GM18868 (cell line): ENCODE measurements around the gene KIF12.
"Not testable (repeated sequence)": the region's sequence is repeated elsewhere in the genome, so short reads cannot be mapped to it uniquely, and the experiment has no call there.

Source experiments
- ATAC-seq: cut with Tn5 transposase; IDR thresholded peaks from one replicate; pipeline ENCODE4 v1.9.1; 2021; ENCODE audit warnings: mild to moderate bottlenecking, moderate library complexity; ENCODE audit not compliant: unreplicated experiment

Gene KIF12

DNA sequence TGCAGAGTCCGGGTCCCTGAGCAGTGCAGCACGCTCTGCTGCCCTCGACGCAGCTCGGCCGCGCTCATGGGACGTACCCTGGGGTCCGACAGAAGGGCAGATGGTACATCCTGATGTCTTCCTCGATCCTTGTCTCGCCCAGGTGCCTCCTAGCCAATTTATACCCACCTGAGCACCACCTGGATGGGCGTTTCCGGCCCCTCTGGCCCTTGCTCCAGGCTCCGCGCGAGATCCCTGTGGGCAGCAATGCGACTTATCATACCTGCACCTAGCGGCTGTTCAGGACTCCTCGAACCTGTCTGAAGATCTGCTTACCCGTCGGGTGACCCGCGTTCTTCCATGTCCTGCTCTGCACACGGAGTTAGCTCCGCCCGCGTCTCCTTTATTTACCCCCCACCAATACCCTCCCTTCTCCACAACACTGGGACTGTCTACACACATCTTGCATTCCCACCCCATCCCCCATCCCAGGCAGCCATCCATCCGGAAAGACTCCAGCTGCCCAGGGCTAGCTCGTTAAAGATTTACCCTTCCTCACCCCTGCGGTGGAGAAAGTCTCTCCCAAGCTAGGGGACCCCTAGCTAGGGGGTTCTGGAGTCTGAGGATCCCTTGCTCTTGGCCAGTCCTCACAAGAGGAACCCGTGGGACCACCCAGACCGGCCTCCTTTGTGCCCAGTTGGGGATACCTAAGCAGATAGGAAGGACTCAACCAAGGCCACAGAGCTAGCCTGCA is at the start of gene KIF12:
Gene KIF12 (minus strand): TSS at position 357 of the 733 bp plus-strand sequence. CDS start 16 bp downstream, at position 341.
- no peak for ATAC-seq

DNA sequence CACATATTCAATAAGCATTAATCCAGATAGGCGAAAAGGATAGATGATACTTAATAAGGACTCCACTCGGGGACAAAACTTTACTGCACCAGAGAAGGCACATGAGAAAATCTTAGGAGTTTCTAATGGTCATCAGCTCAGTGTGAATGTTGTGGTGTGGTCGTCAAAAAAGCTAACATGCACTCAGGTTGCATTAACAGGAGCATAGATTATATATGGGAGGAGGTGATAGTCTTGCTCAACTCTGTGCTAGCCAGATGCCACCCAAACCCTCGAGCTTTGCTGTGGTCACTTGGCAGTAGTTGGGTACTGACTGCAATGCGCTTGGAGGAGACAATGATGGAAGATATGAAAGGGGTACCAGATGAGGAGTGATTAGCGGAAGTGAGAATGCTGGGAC is 47.6 kb upstream of the KIF12 start:
- ATAC-seq: no peak

DNA sequence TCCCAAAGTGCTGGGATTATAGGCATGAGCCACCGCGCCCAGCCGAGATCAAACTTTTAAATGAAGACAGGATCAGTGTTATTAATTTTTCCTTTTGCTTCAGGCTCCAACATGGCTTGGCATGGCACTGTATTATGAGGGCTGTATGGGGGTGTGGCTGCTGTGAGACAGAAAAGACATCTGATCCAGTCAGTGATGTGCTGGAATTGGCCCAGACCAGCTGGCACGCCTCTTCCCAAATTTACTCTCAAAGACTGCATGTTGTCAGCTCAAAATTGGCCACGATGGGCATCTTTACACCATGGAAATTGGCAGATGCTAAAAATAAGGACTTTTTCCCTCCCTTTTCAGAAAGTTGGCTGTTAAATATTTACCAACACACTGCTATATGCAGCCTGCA is 44.1 kb upstream of the KIF12 start:
- ATAC-seq: no peak

DNA sequence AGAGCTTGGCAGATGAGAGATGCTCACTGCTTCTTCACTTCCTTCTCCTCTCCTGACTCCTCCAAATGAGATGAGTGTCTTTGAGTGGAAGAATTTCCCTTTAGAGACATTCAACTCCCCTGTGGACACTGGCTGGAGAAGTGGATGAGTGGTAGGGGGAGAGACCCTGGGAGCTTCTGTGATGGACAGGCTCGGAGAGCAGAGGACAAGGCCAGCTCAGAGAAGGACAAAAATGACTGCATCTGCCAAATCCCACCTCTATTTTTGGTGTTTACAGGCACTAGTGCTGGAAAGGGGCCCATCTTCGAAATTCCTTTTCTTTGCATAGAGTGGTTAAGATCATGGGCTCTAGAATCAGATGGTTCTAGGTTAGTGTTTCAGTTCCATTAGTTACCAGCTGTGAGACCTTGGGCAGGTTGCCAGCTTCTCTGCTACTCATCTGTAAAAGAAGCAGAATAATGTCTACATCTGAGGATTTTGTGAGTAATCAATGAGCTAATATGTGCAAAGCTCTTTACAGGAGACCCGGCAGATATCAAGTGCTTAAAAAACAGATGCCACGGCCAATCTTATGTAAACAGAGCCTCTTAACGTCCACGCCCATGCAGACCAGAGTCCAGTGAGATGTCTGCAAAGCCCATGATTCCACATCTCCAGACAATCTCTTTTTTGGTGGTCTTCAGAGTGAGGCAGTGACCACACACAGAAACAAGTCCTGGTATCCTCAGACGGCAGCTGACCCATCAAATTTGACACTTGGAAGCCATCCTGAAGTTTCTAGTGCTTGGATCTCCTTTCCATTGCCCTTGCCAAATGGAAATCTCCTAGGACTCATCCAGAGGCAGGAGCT is 42.7 kb upstream of the KIF12 start:
- ATAC-seq: no peak

DNA sequence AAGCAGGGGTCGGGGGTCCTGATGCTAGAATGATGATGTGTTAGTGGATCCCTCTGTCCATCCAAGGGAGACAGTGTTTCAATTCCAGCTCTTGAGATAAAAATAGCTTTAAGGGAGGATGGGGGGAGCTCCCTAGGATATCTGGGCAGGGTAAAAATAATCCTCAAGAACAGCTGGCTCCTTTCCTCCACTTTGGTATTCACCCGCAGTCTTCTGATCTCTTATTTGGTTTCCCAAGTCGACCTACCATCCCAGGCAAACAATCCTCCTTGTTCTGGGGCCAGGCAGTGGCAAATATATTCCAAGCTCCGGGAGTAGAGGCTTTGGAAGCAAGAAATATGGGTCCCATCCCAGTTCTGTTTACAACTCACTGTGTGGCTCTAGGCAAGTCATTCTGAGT is 41.8 kb upstream of the KIF12 start:
- ATAC-seq: no peak

DNA sequence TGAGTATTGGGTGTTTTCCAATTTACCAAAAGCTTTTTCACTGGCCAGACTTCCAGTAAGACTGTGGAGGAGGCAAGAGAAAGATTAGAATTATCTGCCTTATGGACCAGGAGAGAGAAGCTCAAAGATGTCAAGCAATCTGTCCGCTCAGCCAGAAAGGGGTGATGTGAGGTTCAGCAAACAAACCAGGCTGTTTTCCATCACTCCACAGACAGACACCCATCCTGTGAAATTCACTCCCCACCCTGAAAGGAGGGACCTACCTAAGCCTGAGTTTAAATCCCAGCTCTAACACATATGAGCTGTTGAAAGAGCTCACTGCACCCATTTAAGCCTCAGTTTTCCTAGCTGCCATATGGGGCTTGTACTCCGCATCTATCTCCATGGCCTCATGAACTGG is 41.3 kb upstream of the KIF12 start:
- no peak for ATAC-seq

DNA sequence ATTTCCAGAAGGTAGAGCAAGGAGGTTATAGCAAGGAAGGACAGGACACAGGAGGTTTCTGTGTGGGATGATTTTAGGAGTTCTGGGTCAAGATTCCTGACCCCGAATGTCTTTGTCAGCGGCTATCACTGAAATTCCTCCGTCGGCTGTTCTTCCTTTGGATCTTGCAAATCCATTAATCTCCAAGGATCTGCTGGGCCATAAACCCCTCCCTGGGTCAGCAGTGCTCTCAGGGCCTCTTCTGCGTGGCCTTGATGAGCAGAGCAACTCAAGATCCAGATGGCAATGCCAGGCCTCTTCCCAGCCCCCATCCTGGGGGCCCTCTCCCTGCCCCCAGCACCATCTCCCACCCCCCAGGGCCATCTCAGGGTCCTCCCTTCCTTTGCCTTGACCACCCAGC is 40.0 kb upstream of the KIF12 start:
- no peak for ATAC-seq

DNA sequence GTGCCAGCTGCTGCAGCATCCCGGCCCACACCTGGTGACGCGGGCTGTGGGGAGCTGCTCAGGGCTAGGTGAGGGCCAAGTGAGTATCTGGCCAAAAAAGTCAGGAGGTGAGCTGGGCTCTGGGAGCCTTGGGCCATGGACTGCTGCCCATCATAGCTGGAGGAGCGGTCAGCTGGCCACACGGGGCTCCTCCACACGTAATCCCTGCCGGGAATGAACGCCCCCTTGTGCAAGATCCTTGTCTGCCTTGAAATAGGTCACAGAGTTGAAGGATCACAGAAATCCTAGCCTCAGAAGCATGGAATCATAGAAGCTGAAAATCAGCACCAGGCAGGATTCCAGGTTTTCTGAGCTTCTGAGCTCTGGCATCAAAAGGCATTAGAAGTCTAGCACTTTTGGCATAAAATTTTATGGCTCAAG is 39.5 kb upstream of the KIF12 start:
- no peak for ATAC-seq

DNA sequence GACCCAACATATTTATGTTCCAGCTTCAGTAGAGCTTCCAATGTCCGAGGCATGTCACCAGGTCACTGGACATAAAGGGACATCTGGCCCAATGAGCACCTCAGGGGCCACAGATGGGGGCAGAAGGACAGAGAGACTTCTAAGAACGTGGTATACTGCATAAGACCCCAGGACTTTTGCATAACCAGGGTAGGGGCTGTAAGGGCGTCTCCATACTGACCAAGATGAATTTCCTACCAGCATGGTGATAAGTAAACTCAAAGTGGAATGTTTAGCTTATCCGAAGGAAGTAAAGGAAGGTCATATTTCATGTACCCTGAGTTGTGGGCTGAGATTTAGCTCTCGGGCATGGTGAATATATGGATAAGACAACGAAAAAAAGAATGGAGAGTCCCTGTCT is 38.7 kb upstream of the KIF12 start:
- ATAC-seq: no peak

DNA sequence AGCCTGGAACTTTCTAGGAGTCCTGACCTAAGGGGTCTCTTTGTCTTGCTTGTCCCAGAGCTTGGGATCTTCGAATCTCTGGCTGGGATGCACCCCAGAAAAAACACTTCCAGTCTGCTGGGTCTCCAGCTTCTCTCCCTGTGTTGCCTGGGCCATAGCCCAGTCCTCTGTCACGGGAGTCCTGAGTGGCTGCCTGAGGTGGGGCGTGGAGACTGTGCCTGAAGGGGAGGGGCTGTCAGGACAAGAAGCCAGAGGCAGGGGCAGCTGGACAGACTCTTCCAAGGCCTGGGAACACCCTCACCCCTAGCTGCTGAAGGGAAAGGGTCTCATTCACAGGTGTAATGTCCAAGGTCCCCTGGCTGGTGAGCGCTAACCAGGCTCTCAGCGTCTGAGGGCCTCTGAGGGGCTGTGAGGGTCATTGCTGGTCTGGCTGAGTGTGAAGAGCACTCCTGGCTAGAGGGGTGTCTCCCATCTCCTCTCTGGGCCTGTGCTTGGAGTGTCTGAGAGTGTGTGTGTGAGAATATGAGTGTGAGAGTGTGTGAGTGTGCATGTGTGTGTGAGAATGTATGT is 35.8 kb upstream of the KIF12 start:
- no peak for ATAC-seq

DNA sequence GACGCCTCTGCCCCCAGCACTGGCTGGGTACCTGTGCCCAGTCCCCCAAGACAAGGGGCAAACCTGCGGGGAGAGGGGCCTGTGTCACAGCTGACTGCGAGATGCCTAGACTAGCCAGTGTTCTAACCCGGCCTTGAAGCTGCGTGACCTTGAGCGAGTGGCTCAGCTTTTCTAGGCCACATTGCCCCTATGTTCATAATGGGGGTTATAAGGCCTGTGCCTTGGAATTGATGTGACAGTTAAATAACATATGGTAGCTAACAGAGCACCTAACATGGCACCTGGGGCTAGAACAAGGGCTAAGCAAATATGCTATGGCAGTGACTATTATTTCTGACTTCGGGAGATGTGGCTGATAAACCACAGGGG is 33.4 kb upstream of the KIF12 start:
- ATAC-seq: no peak

DNA sequence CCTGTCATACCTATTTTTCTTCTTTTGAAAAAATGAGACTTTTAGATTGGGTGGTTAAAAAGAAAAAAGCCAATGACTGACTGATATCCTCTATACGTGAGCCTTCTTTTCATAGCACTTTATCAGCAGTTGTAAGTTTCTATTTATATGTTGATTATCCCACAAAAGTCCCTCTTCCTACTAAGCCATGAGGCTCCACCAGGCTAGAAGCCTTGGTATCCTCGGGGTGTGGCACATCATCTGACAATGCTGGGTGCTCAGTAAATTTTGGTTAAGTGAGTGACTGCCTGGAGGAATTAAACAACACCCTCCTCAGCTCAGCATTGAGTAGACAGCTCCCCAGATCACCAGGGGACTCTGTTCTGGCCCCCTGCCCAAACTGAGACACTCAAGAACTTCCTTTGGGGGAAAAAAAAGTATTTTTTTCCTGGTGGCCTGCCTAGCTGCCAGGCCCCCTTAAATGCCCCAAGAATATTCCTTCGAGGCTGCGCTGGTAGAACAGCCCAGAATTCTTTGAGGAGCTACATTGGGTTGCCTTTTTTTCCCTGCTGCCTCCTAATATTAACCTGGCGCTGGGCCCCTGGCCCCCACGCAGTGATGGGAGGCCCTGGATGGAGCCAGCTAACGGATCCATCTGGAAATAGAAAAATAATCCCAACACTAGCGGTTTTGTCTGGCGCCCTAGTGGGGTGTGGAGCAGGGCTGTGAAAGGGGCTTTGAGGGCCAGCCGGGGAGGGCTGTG is 32.9 kb upstream of the KIF12 start:
- ATAC-seq: no peak

DNA sequence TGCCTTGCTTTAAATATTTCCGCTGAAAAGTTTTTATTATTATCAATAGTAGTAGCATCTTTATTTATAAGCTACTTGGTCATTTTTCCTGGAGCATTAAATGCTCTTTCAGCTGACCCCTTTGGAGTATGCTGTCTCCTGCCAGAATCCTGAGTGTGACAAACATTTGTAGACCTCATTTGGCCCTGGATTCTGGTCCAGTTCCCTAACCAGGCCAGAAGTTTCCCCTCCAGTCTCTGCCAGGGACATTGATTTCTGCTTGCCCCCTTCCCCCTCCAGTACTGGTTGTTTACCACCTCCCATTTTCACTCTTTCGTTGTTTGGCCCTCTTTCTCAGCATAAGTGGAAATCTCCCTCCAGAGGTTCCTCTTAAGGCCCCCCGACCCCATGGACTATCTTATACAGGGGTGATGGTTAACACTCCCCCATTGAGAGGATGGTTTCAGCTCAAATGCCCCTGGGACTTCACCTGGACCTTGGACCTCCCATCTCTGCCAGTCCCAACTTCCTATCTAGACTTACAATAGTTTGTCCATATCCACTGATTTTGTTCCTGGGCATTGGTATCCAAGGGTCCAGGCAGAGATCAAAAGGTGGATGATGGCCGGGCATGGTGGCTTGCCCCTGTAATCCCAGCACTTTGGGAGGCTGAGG is 31.7 kb upstream of the KIF12 start:
- ATAC-seq: no peak

DNA sequence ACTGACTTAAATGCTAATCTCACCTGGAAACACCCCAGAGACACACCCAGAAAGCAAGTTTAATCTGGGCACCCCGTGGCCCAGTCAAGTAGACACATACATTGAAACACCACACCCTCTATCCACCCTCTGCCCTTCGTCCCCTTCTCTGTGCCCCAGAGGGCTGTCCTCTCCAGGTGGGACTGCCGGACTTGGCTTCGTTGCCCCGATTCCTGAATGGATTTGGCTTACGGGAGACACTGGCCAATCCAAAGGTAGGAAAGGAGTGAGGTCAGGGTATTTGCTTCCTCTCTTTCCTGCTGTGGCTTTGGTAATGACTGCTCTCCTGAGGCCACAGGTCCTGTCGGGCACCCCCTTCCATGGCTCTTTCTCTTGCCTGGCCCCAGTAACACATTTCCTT is 31.0 kb upstream of the KIF12 start:
- no peak for ATAC-seq

DNA sequence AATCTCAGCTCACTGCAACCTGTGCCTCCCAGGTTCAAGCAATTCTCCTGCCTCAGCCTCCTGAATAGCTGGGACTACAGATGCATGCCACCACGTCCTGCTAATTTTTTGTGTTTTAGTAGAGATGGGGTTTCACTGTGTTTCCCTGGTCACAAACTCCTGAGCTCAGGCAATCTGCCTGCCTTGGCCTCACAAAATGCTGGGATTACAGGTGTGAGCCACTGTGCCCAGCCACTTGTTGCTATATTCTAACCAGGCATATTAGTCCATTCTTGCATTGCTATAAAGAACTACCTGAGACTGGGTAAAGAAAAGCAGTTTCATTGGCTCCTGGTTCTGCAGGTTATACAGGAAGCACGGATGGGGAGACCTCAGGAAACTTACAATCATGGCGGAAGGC is 29.7 kb upstream of the KIF12 start:
- not testable (repeated sequence) for ATAC-seq

DNA sequence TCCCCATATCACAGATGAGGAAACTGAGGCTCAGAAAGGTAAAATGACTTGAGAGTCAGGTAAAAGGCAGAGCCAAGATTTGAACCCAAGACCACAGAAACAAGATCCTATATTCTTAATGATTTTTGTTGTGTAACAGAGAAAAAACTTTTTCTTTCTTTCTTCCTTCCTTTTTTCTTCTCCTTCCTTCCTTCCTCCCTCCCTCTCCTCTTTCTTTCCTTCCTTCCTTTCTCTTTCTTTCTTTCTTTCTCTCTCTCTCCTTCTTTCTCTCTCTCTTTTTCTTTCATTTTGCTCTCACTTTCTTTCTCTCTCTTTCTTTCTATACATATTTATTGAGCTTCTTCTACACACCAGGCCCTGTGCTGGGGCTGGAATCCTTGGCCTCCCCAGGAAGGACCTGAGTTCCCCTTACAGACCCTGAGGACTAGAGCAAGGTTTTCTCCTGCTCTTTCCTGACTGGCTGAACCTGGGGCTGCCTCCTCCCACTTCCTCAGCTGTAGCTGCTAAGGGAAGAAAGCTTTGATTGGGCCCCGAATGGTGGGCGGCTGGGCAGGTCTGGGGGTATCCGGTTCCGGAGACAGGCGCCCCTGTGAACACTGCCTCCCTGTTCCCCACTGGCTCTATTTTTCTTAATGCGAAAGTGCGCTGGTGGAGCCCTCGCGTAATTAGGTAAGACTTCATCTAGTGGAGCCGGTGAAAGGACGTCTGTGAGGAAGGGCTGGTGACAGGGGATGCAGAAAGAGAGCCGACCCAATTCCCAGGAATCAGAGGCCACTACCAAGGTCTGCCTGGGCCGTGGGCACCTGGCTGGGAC is 27.4 kb upstream of the KIF12 start:
- no peak for ATAC-seq

DNA sequence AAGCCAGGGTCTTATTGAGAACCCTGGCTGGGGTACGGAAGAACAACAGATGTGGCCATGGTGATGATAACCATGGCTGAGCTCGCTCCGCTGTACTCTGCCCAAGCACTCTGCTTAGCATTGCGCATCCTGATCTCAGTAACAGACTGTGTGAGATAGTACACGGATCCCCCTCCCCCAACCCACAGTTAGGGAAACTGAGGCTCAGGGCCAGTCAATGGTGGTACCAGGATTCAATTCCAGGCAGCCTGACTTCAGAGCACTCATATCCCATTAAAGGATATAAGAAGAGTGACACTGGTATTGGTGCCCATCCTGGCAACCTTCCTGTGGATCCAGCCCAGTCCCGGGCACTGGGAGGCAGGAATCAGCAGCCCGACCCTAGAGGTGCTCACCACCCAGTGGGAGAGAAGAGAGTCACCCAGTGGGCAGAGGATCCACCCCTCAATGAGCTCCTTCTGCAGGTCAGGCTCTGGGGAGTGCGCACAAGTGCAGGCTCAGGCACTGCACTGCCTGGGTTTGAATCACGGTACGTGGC is 26.5 kb upstream of the KIF12 start:
- ATAC-seq: no peak

DNA sequence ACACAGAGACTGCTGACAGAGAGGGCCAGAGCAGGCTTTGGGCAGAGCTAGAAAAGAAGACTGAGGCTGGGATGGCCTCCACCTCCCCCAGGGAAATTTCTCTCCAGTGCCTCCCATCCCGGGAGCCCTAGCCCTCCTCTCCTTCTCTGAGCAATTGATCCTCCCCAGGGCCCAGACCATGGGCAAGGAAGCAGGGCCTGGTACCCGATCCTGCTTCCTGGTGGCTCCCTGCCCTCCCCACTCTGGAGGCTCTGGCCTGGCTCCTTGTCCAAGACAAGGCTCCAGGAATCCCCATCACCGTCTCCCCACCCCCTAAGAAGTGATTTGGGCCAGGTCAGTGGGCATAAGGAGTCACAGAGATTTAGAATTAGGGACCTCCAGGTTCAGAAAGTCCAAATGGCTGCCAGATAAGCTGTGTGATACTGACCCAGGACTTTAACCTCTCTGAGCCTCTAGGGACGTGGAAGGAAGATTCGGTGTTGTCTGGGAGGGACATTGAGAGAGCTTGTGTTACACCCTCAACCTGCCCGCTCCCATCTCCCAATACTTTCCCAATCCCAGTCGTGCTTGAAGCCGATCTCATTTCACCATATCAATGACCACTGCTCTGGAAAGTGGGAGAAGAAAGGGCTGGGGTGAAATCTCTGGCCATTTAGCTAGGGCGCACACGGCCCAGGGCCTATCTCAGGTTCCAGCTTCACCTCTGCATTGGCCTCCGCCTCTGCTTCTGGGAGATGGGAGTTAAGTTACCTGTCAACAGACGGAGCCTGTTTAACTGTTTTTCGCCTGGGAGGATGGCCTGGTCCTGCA is 25.8 kb upstream of the KIF12 start:
- ATAC-seq: no peak

DNA sequence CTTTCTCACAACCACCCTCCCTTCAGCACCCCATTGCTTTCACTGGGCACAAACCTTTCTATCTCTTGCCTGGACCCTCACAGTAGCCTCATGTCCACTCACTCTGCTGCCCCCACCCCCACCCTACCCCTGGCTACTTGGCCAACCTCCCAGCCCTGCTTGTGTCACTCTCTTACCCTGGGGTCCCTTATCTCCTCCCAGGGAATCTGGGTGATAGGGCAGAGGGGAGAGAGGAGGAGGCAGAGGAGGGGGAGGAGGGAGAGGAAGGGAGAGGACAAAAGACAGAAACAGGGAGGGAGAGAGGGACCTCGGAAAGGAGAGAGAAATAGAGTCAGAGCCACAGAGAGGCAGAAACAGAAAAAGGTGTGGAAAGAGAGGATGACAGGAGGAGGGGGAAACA is 25.0 kb upstream of the KIF12 start:
- no peak for ATAC-seq
